Neural progenitor cell (in vitro differentiated cells): ENCODE data around the gene MAP7. TPM values are rescaled to one million over a fixed set of nuclear protein-coding genes. Genes with fewer than 3 reads are reported as not detected.
A peak's percentile ranks its signal among the peaks of the same experiment; 100 is the strongest.

Source experiments
- DNase-seq: peaks from one replicate; pipeline ENCODE4 v3.0.0-alpha.2; 2016; ENCODE audit warnings: low spot score
- H2AFZ ChIP-seq: fragments of 200-600 bp; sonication (generic); replicated peaks from 2 replicates; pipeline ENCODE4 v1.6.1; 2016; ENCODE audit warnings: antibody characterized with exemption
- H3F3A ChIP-seq: fragments of 200-600 bp; sonication (generic); 2 replicates; pipeline ENCODE4 v1.6.1; 2016; ENCODE audit warnings: antibody characterized with exemption, low read depth
- H3K27ac ChIP-seq: fragments of 200-600 bp; sonication (generic); 2 replicates; pipeline ENCODE4 v1.5.1; 2016; ENCODE audit warnings: mild to moderate bottlenecking
- H3K27me3 ChIP-seq: fragments of 200-600 bp; sonication (generic); 2 replicates; pipeline ENCODE4 v1.6.1; 2016; ENCODE audit warnings: mild to moderate bottlenecking, moderate library complexity
- H3K36me3 ChIP-seq: fragments of 200-600 bp; sonication (generic); 2 replicates; pipeline ENCODE4 v1.5.1; 2016
- H3K4me1 ChIP-seq: fragments of 200-600 bp; sonication (generic); 2 replicates; pipeline ENCODE4 v1.6.1; 2016; ENCODE audit warnings: mixed run types
- H3K4me2 ChIP-seq: fragments of 200-600 bp; sonication (generic); 2 replicates; pipeline ENCODE4 v1.6.1; 2016
- H3K4me3 ChIP-seq: fragments of 200-600 bp; sonication (generic); 2 replicates; pipeline ENCODE4 v1.5.1; 2016
- H3K79me2 ChIP-seq: fragments of 200-600 bp; sonication (generic); 2 replicates; pipeline ENCODE4 v1.6.1; 2016; ENCODE audit warnings: low read depth
- H3K9ac ChIP-seq: fragments of 200-600 bp; sonication (generic); 2 replicates; pipeline ENCODE4 v1.6.1; 2016
- H3K9me3 ChIP-seq: fragments of 200-600 bp; sonication (generic); 2 replicates; pipeline ENCODE4 v1.5.1; 2016; ENCODE audit warnings: low read depth
- H4K20me1 ChIP-seq: fragments of 200-600 bp; sonication (generic); 2 replicates; pipeline ENCODE4 v1.6.1; 2016; ENCODE audit warnings: low read depth
- H3K27ac Mint-ChIP-seq: 3 replicates; pipeline ENCODE4 v1.8.0; 2021; ENCODE audit warnings: mixed read lengths
- H3K27me3 Mint-ChIP-seq: 2 replicates; pipeline ENCODE4 v1.8.0; 2022; ENCODE audit warnings: low read depth, mild to moderate bottlenecking, inconsistent platforms, moderate library complexity, mixed read lengths; ENCODE audit not compliant: insufficient read depth
- H3K36me3 Mint-ChIP-seq: 3 replicates; pipeline ENCODE4 v1.8.0; 2021; ENCODE audit warnings: mixed read lengths
- H3K4me1 Mint-ChIP-seq: 3 replicates; pipeline ENCODE4 v1.8.0; 2021; ENCODE audit warnings: mixed read lengths
- H3K4me3 Mint-ChIP-seq: 3 replicates; pipeline ENCODE4 v1.8.0; 2021; ENCODE audit warnings: mild to moderate bottlenecking, moderate library complexity, mixed read lengths
- H3K9me3 Mint-ChIP-seq: 3 replicates; pipeline ENCODE4 v1.8.0; 2020; ENCODE audit warnings: mixed read lengths
- EZH2 ChIP-seq: fragments of 200-600 bp; sonication (generic); IDR thresholded peaks from 2 replicates; pipeline ENCODE4 v1.6.1; 2017; ENCODE audit warnings: antibody characterized with exemption, mild to moderate bottlenecking, moderate library complexity
- EZH2phosphoT487 ChIP-seq: fragments of 200-600 bp; sonication (generic); IDR thresholded peaks from 2 replicates; pipeline ENCODE4 v1.6.1; 2017; ENCODE audit warnings: antibody characterized with exemption
- total RNA-seq: library from RNA; depleted of rRNA; stranded (reverse); fragments of >200 nt; gene quantifications from 2 replicates; pipeline ENCODE4 v1.2.3, GENCODE V29; 2015; ENCODE audit warnings: low replicate concordance
- TF ChIP-seq, protein P1 (sequence below): fragments of 200-600 bp; sonication (generic); IDR thresholded peaks from 2 replicates; pipeline ENCODE4 v1.5.1; 2017; ENCODE audit warnings: antibody characterized with exemption, mild to moderate bottlenecking

The MAP7 gene
- total RNA-seq, 1 donor from 2014 or later = 9.0 TPM

DNA sequence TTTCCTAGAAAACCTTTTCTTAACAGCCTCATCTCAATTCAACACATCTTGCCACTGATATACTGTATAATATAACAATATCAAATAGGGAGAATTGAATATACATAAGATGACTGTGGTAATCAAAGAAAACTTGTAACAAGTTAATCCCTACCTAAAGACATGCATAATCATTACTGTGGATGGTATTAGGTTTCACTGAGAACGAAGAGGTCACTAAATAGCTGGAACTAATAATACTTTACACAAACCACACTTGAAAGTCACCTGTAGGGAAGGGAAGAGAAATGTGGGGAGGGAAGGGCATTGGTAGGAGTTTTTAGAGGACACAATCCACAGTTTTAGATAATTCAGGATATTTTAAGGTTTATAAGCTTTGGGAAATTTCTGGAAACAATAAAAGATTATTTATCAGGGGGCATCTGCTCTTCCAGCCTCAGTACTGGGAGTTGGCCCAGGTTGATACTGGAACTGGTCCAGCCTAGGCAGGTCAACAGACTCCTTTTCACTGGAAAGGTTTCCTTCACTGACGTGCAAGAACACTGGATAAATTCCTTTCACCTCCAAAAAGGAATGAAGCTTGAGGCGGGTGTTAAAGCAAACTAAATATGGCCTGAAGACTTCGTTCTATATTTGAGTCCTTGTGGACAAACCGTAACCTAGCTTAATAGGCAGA, 44.0 kb downstream of the MAP7 start:
- H3K9me3 Mint-ChIP-seq = no peaks in the 10 kb centered on the region
- H4K20me1 ChIP-seq = no peaks in the 10 kb centered on the region
- peaks cover 4% of the 10 kb centered on the region for H3K79me2 ChIP-seq
- H3K9me3 ChIP-seq = no peaks in the 10 kb centered on the region
- no peak overlapping the region for H3K4me3 Mint-ChIP-seq
- H3K36me3 ChIP-seq = no peaks in the 10 kb centered on the region
- H3K4me1 ChIP-seq = peaks cover 23% of the 10 kb centered on the region
- H3F3A ChIP-seq = peaks cover 3% of the 10 kb centered on the region
- H3K9ac ChIP-seq = no peak overlapping the region
- H3K4me2 ChIP-seq = no peak overlapping the region
- H3K4me1 Mint-ChIP-seq = peaks cover 29% of the 10 kb centered on the region
- H3K36me3 Mint-ChIP-seq = no peaks in the 10 kb centered on the region
- no peak overlapping the region for H3K27ac ChIP-seq
- no peak overlapping the region for H3K4me3 ChIP-seq
- no peak for DNase-seq
- no peaks in the 10 kb centered on the region for H3K27me3 ChIP-seq
- no peak overlapping the region for H3K27ac Mint-ChIP-seq
- no peak overlapping the region for H2AFZ ChIP-seq
- no peaks in the 10 kb centered on the region for H3K27me3 Mint-ChIP-seq
- TF ChIP-seq EZH2 (no peak), EZH2phosphoT487 (no peak)
- TF ChIP-seq, protein P1, sequence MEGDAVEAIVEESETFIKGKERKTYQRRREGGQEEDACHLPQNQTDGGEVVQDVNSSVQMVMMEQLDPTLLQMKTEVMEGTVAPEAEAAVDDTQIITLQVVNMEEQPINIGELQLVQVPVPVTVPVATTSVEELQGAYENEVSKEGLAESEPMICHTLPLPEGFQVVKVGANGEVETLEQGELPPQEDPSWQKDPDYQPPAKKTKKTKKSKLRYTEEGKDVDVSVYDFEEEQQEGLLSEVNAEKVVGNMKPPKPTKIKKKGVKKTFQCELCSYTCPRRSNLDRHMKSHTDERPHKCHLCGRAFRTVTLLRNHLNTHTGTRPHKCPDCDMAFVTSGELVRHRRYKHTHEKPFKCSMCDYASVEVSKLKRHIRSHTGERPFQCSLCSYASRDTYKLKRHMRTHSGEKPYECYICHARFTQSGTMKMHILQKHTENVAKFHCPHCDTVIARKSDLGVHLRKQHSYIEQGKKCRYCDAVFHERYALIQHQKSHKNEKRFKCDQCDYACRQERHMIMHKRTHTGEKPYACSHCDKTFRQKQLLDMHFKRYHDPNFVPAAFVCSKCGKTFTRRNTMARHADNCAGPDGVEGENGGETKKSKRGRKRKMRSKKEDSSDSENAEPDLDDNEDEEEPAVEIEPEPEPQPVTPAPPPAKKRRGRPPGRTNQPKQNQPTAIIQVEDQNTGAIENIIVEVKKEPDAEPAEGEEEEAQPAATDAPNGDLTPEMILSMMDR = no peak

DNA sequence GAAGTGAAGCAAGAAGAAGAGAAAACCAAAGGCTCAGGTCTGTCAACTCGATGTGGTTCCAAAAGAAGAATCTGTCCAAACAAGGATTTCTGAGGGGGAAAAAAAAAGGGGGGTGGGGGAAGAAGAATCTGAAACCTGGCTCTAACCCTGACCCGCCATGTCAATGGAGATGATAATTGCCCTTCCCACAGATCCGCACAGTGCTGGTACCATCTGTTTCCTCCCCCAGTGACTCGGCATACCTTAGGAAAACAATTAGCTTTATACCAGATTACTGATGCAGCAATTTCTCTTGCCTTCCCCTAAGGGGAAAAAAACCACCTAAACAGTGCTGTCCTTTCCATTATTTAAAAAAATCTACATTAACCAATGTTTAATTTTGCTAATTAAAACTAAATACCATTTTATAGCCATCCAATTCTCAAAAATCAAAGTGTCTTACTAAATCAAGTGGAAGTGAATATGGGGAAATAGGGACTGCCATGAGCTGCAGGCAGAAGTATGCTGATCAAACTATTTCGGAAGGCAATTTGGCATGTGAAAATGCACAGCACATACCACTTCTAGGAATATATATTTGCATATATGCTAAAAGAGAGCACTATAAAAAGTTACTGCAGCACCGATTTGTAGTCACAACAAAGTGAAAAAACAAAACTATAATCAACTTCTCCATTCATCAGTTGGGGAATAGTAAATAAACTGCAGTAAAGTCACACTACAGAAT, 46.8 kb downstream of the MAP7 start:
- H3K27ac ChIP-seq = no peak overlapping the region
- H3K4me3 Mint-ChIP-seq = no peak overlapping the region

DNA sequence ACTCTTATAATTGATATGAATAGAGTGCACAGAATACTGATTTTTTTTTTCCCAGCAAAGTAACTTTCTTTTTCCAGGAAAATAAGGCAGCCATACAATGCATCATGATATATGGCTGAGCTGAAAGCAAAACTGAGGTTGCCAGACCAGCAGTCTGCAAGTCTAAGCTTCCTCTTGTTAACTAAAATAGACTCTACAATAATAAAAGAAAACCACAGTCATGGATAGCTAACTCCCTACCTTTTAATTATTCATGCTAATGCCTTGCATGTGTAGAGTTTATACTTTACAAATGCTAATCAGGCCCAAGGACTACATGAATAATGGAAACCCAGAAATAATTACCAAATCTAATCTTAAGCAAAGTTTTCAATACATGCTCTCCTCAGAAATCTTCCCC, 47.4 kb downstream of the MAP7 start:
- peaks cover 4% of the 10 kb centered on the region for H3K79me2 ChIP-seq
- no peaks in the 10 kb centered on the region for H3K36me3 Mint-ChIP-seq
- H3K27ac ChIP-seq = no peak overlapping the region
- H3K4me2 ChIP-seq = peak overlapping the region; percentile 20
- peaks cover 3% of the 10 kb centered on the region for H3F3A ChIP-seq
- no peak overlapping the region for H3K27ac Mint-ChIP-seq
- H3K27me3 Mint-ChIP-seq = no peaks in the 10 kb centered on the region
- TF ChIP-seq EZH2 (no peak), EZH2phosphoT487 (no peak)
- TF ChIP-seq, protein P1 = no peak
- H3K9ac ChIP-seq = no peak overlapping the region
- no peaks in the 10 kb centered on the region for H3K27me3 ChIP-seq
- H2AFZ ChIP-seq = no peak overlapping the region
- H3K4me3 Mint-ChIP-seq = no peak overlapping the region
- H3K4me1 Mint-ChIP-seq = peaks cover 32% of the 10 kb centered on the region
- no peak for DNase-seq
- H3K9me3 ChIP-seq = no peaks in the 10 kb centered on the region
- peaks cover 22% of the 10 kb centered on the region for H3K4me1 ChIP-seq
- no peaks in the 10 kb centered on the region for H3K36me3 ChIP-seq
- no peaks in the 10 kb centered on the region for H4K20me1 ChIP-seq
- no peak overlapping the region for H3K4me3 ChIP-seq
- H3K9me3 Mint-ChIP-seq = no peaks in the 10 kb centered on the region

More for the DNA sequence above, 46.8 kb downstream of the MAP7 start:
- Histone ChIP-seq H3K36me3 (no peaks in the 10 kb centered on the region), H3K4me1 (peaks cover 22% of the 10 kb centered on the region), H3K9ac (no peak overlapping the region), H4K20me1 (no peaks in the 10 kb centered on the region), H3K79me2 (peaks cover 4% of the 10 kb centered on the region), H3K27me3 (no peaks in the 10 kb centered on the region), H3F3A (peaks cover 3% of the 10 kb centered on the region), H3K4me3 (no peak overlapping the region), H2AFZ (no peak overlapping the region), H3K4me2 (peak overlapping the region; percentile 20), H3K9me3 (no peaks in the 10 kb centered on the region)
- Mint-ChIP-seq H3K27ac (peak overlapping the region; percentile 9), H3K27me3 (no peaks in the 10 kb centered on the region), H3K36me3 (no peaks in the 10 kb centered on the region), H3K4me1 (peaks cover 32% of the 10 kb centered on the region), H3K9me3 (no peaks in the 10 kb centered on the region)
- DNase-seq = peak; percentile 24
- TF ChIP-seq EZH2phosphoT487 = no peak
- TF ChIP-seq, protein P1 = no peak
- no peak for TF ChIP-seq EZH2
